GM23338 (cell line): ENCODE measurements around the gene STOML3. TPM values are rescaled to one million over a fixed set of nuclear protein-coding genes. Genes with fewer than 3 reads are reported as not detected.

Experiments used
- CREB1 ChIP-seq: fragments of 250-450 bp; sonication (Bioruptor Pico); IDR thresholded peaks from 2 replicates; pipeline ENCODE4 v1.5.0; 2020; ENCODE audit warnings: low read depth, mild to moderate bottlenecking, moderate library complexity
- JUNB ChIP-seq: IDR thresholded peaks from one replicate; pipeline ENCODE4 v1.6.1; 2016; ENCODE audit warnings: antibody characterized with exemption; ENCODE audit not compliant: unreplicated experiment
- ZNF114 ChIP-seq: fragments of 250-450 bp; sonication (Bioruptor Pico); IDR thresholded peaks from 2 replicates; pipeline ENCODE4 v1.5.0; 2020; ENCODE audit warnings: mild to moderate bottlenecking, moderate library complexity
- polyA plus RNA-seq: library from polyadenylated mRNA; unstranded; fragments of >200 nt; fragmentation: Nextera tagmentation; extraction: Ambion mirVana; gene quantifications from 2 replicates; pipeline ENCODE4 v1.2.1, GENCODE V29; 2016
- total RNA-seq: library from RNA; depleted of rRNA; stranded (reverse); fragments of >200 nt; shearing (Covaris generic); gene quantifications from 2 replicates; pipeline ENCODE4 v1.2.3, GENCODE V29; 2014; rRNA removed

STOML3 gene
- total and polyA plus RNA-seq, 2 experiments from 2014 or later, result not detected

DNA sequence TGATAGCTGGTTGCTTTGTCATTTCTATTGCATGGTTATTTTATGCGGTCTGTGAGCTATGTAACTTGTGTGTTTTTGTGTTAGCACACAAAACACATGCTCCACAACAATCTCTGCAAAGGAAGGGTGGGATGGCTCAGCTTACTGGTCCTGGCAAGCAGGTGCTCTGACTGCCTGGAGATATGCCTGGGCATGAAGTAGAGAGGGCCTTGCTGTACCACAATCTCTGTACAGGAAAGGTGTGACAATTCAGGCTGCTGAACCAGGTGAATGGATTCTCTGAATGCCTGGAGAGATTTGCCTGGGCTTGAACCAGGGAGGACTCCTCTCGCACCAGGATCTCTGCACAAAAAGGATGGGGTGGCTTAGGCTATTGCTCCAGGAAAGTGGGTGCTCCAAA lies 69.5 kb downstream of the STOML3 start (continued):
- TF ChIP-seq JUNB (no peak), ZNF114 (no peak), CREB1 (CRISPR knock-in tag) (no peak)

Other genes starting within 250 kb of the STOML3 start
- gene PROSER1, start 47.3 kb upstream of the STOML3 start, total RNA-seq, result 116 and 141 TPM in 2 replicates
- 58.8 and 64.9 TPM in 2 replicates for gene PROSER1, start 47.3 kb upstream of the STOML3 start, polyA plus RNA-seq
- gene NHLRC3, start 47.6 kb upstream of the STOML3 start, total RNA-seq, result 14.6 and 15.6 TPM in 2 replicates
- 11.0 and 11.8 TPM in 2 replicates for gene NHLRC3, start 47.6 kb upstream of the STOML3 start, polyA plus RNA-seq